Common myeloid progenitor, CD34-positive (primary cell): ENCODE results near the gene NPAT.

Source experiments
- CTCF ChIA-PET: fragments of 350-600 bp; sonication (Branson Sonifier 250); formaldehyde crosslinking; loops from one replicate; lab custom pipeline; 2021; ENCODE audit warnings: antibody characterized with exemption; lab: Charles Lee
- POLR2A ChIA-PET: fragments of 350-600 bp; sonication (Branson Sonifier 250); formaldehyde crosslinking; loops from one replicate; lab custom pipeline; 2021; ENCODE audit warnings: antibody characterized with exemption; lab: Charles Lee
- DNase-seq, 3 donors: peaks; one replicate each; pipeline versions ENCODE4 v3.0.0 to v3.0.0-alpha.2; 2013
- H3K27ac ChIP-seq, 2 experiments: 1 replicate in 1 of 2; 2 replicates in 1 of 2; pipeline ENCODE4 v1.7.0; 2013; ENCODE audit warnings: inconsistent platforms in 2 of 2, low read length in 2 of 2, mild to moderate bottlenecking in 2 of 2, low read depth in 1 of 2, moderate library complexity in 1 of 2; ENCODE audit not compliant: severe bottlenecking in 2 of 2, insufficient read depth in 1 of 2, poor library complexity in 1 of 2
- H3K27me3 ChIP-seq, 5 experiments: replicated peaks in 2 of 5; 1 replicate in 3 of 5; 2 replicates in 2 of 5; pipeline versions ENCODE4 v1.6.1 to v1.7.0; 2013; ENCODE audit warnings: low read length in 4 of 5, mild to moderate bottlenecking in 2 of 5, moderate library complexity in 2 of 5, inconsistent platforms in 1 of 5; ENCODE audit not compliant: insufficient read depth in 5 of 5, control insufficient read depth in 4 of 5
- H3K36me3 ChIP-seq, 4 experiments: 1 replicate in 2 of 4; 2 replicates in 2 of 4; pipeline versions ENCODE4 v1.6.1 to v1.7.0; 2013; ENCODE audit warnings: low read length in 3 of 4, control low read depth in 1 of 4, mild to moderate bottlenecking in 1 of 4; ENCODE audit not compliant: control insufficient read depth in 4 of 4, insufficient read depth in 4 of 4
- H3K4me1 ChIP-seq, 4 experiments: 1 replicate in 3 of 4; 2 replicates in 1 of 4; pipeline versions ENCODE4 v1.6.1 to v1.7.1; 2013; ENCODE audit warnings: low read length in 3 of 4, mild to moderate bottlenecking in 3 of 4, control low read depth in 1 of 4, inconsistent platforms in 1 of 4, moderate library complexity in 1 of 4; ENCODE audit not compliant: control insufficient read depth in 4 of 4, insufficient read depth in 4 of 4; ENCODE audit errors: control extremely low read depth in 1 of 4
- H3K4me3 ChIP-seq, 7 experiments: 1 replicate in 4 of 7; 2 replicates in 3 of 7; pipeline versions ENCODE4 v1.5.1 to v1.7.0; 2013; ENCODE audit warnings: mild to moderate bottlenecking in 7 of 7, low read length in 6 of 7, moderate library complexity in 6 of 7, inconsistent platforms in 2 of 7, low read depth in 2 of 7, control low read depth in 1 of 7; ENCODE audit not compliant: insufficient read depth in 4 of 7, control insufficient read depth in 1 of 7; ENCODE audit errors: extremely low read depth in 1 of 7
- H3K9me3 ChIP-seq, 5 experiments: 1 replicate in 4 of 5; 2 replicates in 1 of 5; pipeline versions ENCODE4 v1.6.1 to v1.7.1; 2013; ENCODE audit warnings: low read length in 4 of 5, mild to moderate bottlenecking in 2 of 5, inconsistent platforms in 1 of 5, low read depth in 1 of 5, moderate library complexity in 1 of 5; ENCODE audit not compliant: control insufficient read depth in 4 of 5, insufficient read depth in 2 of 5; ENCODE audit errors: control extremely low read depth in 1 of 5
- WGBS: methylation state at CpG from one replicate; pipeline ENCODE4 v1.1.5; 2013; ENCODE audit not compliant: insufficient coverage; 5-methylcytosine and 5-hydroxymethylcytosine counted together

NPAT gene

GRCh38 chr11:108210441-108210840, 12.0 kb downstream of the NPAT start:
- CTCF ChIA-PET = no interaction called here
- no CpG with 5 or more reads among the region's 1 CpG for WGBS

GRCh38 chr11:108207683-108208060, 14.8 kb downstream of the NPAT start:
- no peak overlapping the region for H3K4me3 ChIP-seq
- H3K9me3 ChIP-seq = peaks cover 2 to 58% (median 42%) of the 10 kb centered on the region in 5 experiments
- DNase-seq = no peak
- ChIA-PET CTCF (interaction anchor here (1.2 kb wide), 1 partner anchor 89 kb away, joined by 3 read pairs; no protein-coding TSS in a partner anchor), POLR2A (interaction anchor here (1.1 kb wide), 1 partner anchor 12 kb away, joined by 4 read pairs; no protein-coding TSS in a partner anchor)
- 100% methylated on average over 6 of the region's 6 CpGs for WGBS
- no peak overlapping the region for H3K27ac ChIP-seq
- H3K27me3 ChIP-seq = no peaks in the 10 kb centered on the region
- peaks cover 45 to 85% (median 71%) of the 10 kb centered on the region in 4 experiments for H3K36me3 ChIP-seq
- no peaks in the 10 kb centered on the region for H3K4me1 ChIP-seq

More at GRCh38 chr11:108210441-108210840, 12.0 kb downstream of the NPAT start:
- Histone ChIP-seq H3K36me3 (peaks cover 44 to 73% (median 58%) of the 10 kb centered on the region in 4 experiments), H3K27me3 (no peaks in the 10 kb centered on the region), H3K27ac (no peak overlapping the region), H3K4me3 (no peak overlapping the region), H3K4me1 (no peaks in the 10 kb centered on the region), H3K9me3 (peaks cover 2 to 41% (median 29%) of the 10 kb centered on the region in 5 experiments)
- POLR2A ChIA-PET = no interaction called here
- DNase-seq = no peak

- CTCF ChIA-PET = interaction anchor here (0.9 to 1.3 kb wide), 5 partner anchors 8 to 88 kb away, joined by 3 to 6 read pairs (median 3); no protein-coding TSS in a partner anchor
Observed at GRCh38 chr11:108206969-108207682, 15.3 kb downstream of the NPAT start.

GRCh38 chr11:108206171-108206570, 16.3 kb downstream of the NPAT start:
- H3K27ac ChIP-seq = no peak overlapping the region
- CTCF ChIA-PET = interaction anchor here (0.9 to 1.3 kb wide), 3 partner anchors 15 to 35 kb away, joined by 3 to 6 read pairs (median 3); no protein-coding TSS in a partner anchor
- no peaks in the 10 kb centered on the region for H3K27me3 ChIP-seq
- H3K36me3 ChIP-seq = peaks cover 36 to 82% (median 65%) of the 10 kb centered on the region in 4 experiments
- peak overlapping the region in 1 of 7 experiments; percentile 29 for H3K4me3 ChIP-seq
- H3K9me3 ChIP-seq = peaks cover 2 to 54% (median 42%) of the 10 kb centered on the region in 5 experiments
- 96% methylated on average over 5 of the region's 6 CpGs for WGBS
- peaks cover 0 to 3% (median 0%) of the 10 kb centered on the region in 4 experiments for H3K4me1 ChIP-seq
- POLR2A ChIA-PET = no interaction called here
- no peak for DNase-seq

More at GRCh38 chr11:108206969-108207682, 15.3 kb downstream of the NPAT start:
- POLR2A ChIA-PET = interaction anchor here (1.1 kb wide), 1 partner anchor 12 kb away, joined by 4 read pairs; no protein-coding TSS in a partner anchor
- no peak overlapping the region for H3K27ac ChIP-seq
- H3K4me1 ChIP-seq = no peaks in the 10 kb centered on the region
- WGBS = 95% methylated on average over 7 of the region's 8 CpGs
- peaks cover 43 to 86% (median 71%) of the 10 kb centered on the region in 4 experiments for H3K36me3 ChIP-seq
- H3K9me3 ChIP-seq = peaks cover 2 to 58% (median 42%) of the 10 kb centered on the region in 5 experiments
- DNase-seq = peak in 2 of 3 donors; percentile 29 to 43
- no peaks in the 10 kb centered on the region for H3K27me3 ChIP-seq
- H3K4me3 ChIP-seq = peak overlapping the region in 1 of 7 experiments; percentile 29

GRCh38 chr11:108204929-108205499, 17.4 kb downstream of the NPAT start:
- H3K36me3 ChIP-seq = peaks cover 29 to 73% (median 54%) of the 10 kb centered on the region in 4 experiments
- no peak overlapping the region for H3K27ac ChIP-seq
- POLR2A ChIA-PET = no interaction called here
- no peak for DNase-seq
- H3K4me3 ChIP-seq = no peak overlapping the region
- CTCF ChIA-PET = no interaction called here
- no peaks in the 10 kb centered on the region for H3K27me3 ChIP-seq
- H3K9me3 ChIP-seq = peaks cover 0 to 47% (median 39%) of the 10 kb centered on the region in 5 experiments
- 100% methylated on average over 1 of the region's 4 CpGs for WGBS
- H3K4me1 ChIP-seq = peaks cover 3 to 14% (median 9%) of the 10 kb centered on the region in 4 experiments

- H3K27ac ChIP-seq = no peak overlapping the region
- H3K27me3 ChIP-seq = no peaks in the 10 kb centered on the region
- H3K4me3 ChIP-seq = no peak overlapping the region
- WGBS = 100% methylated on average over 1 of the region's 9 CpGs
- ChIA-PET POLR2A (no interaction called here), CTCF (no interaction called here)
- H3K36me3 ChIP-seq = peaks cover 28 to 72% (median 52%) of the 10 kb centered on the region in 4 experiments
- DNase-seq = no peak
- H3K4me1 ChIP-seq = peaks cover 8 to 21% (median 12%) of the 10 kb centered on the region in 4 experiments
- H3K9me3 ChIP-seq = peaks cover 0 to 47% (median 39%) of the 10 kb centered on the region in 5 experiments
Observed at GRCh38 chr11:108204376-108204775, 18.1 kb downstream of the NPAT start.
